22Rv1 (cell line): ENCODE measurements around the gene RNU1-2.
"Not testable (repeated sequence)": the region's sequence is repeated elsewhere in the genome, so short reads cannot be mapped to it uniquely, and the experiment has no call there.

Experiments used
- H3K27ac ChIP-seq: fragments of 450-650 bp; 2 replicates; pipeline ENCODE4 v1.5.1; 2017
- CTCF ChIP-seq: fragments of 450-650 bp; IDR thresholded peaks from 2 replicates; pipeline ENCODE4 v1.5.1; 2017; ENCODE audit warnings: mild to moderate bottlenecking
- ZFX ChIP-seq: fragments of 450-650 bp; IDR thresholded peaks from 2 replicates; pipeline ENCODE4 v1.6.1; 2017; ENCODE audit warnings: antibody characterized with exemption, borderline replicate concordance

The RNU1-2 gene

GRCh38 chr1:16927711-16928485 is 32.1 kb downstream of the RNU1-2 start:
- no peak for TF ChIP-seq CTCF
- no peak for TF ChIP-seq ZFX
- H3K27ac ChIP-seq, result no peak overlapping the region

- not testable (repeated sequence) for H3K27ac ChIP-seq
These were observed 33.6 kb downstream of the RNU1-2 start for GRCh38 chr1:16929146-16930041.

- not testable (repeated sequence) for H3K27ac ChIP-seq
These were observed 35.6 kb downstream of the RNU1-2 start for GRCh38 chr1:16931206-16931934.

- H3K27ac ChIP-seq, result not testable (repeated sequence)
These were observed 38.2 kb downstream of the RNU1-2 start for GRCh38 chr1:16933945-16934344.

GRCh38 chr1:16936580-16936979 is 40.8 kb downstream of the RNU1-2 start:
- H3K27ac ChIP-seq, result not testable (repeated sequence)

- TF ChIP-seq CTCF, result no peak
- no peak for TF ChIP-seq ZFX
- 0 out of 2 replicates have a peak overlapping the region, but pooled peaks have one; percentile 5 for H3K27ac ChIP-seq
These were observed 42.9 kb downstream of the RNU1-2 start for GRCh38 chr1:16938351-16939321.

- peak overlapping the region; percentile 5; the same call in 1 of the 2 replicates for H3K27ac ChIP-seq
These were observed 43.8 kb downstream of the RNU1-2 start for GRCh38 chr1:16939386-16940180.

GRCh38 chr1:16944038-16944437 is 48.3 kb downstream of the RNU1-2 start:
- TF ChIP-seq ZFX (no peak), CTCF (no peak)
- H3K27ac ChIP-seq, result no peak overlapping the region

GRCh38 chr1:16945512-16945911 is 49.7 kb downstream of the RNU1-2 start:
- H3K27ac ChIP-seq, result not testable (repeated sequence)
